SK-N-SH (cell line): ENCODE measurements around the gene DENR. TPM values are rescaled to one million over a fixed set of nuclear protein-coding genes. Genes with fewer than 3 reads are reported as not detected.

Experiments
- CTCF ChIA-PET: fragments of 300-600, 350-600 bp; formaldehyde crosslinking; extraction: SDS; loops from one replicate; lab custom pipeline; 2021; lab: Yijun Ruan, JAX
- POLR2A ChIA-PET: fragments of 350-600 bp; sonication (Branson Sonifier 250); formaldehyde crosslinking; extraction: SDS; loops from one replicate; lab custom pipeline; 2020; ENCODE audit warnings: antibody characterized with exemption, inconsistent platforms; lab: Yijun Ruan, JAX
- DNase-seq: peaks from one replicate; pipeline ENCODE4 v3.0.0; 2012
- H2AFZ ChIP-seq: fragments of 200-600 bp; sonication (generic); 2 replicates; pipeline ENCODE4 v1.8.1; 2016; ENCODE audit warnings: antibody characterized with exemption, mild to moderate bottlenecking, low read depth
- H3F3A ChIP-seq: fragments of 200-600 bp; sonication (generic); replicated peaks from 2 replicates; pipeline ENCODE3; 2016; ENCODE audit warnings: antibody characterized with exemption, mild to moderate bottlenecking; ENCODE audit not compliant: insufficient read depth
- H3K27ac ChIP-seq, 2 experiments: fragments of 200-500 bp in 1 of 2; fragments of 200-600 bp in 1 of 2; sonication (Bioruptor generic) in 1 of 2; sonication (generic), shearing (Covaris generic) in 1 of 2; 2 replicates each; pipeline versions ENCODE4 v1.5.1 to v1.6.1; 2014 to 2016; ENCODE audit warnings: low read depth in 2 of 2, inconsistent platforms in 1 of 2, low read length in 1 of 2, mild to moderate bottlenecking in 1 of 2, mixed read lengths in 1 of 2
- H3K27me3 ChIP-seq: fragments of 200-600 bp; sonication (generic), shearing (Covaris generic); 2 replicates; pipeline ENCODE4 v1.6.1; 2016; ENCODE audit warnings: mixed run types; ENCODE audit not compliant: insufficient read depth
- H3K36me3 ChIP-seq, 2 experiments: fragments of 200-500 bp in 1 of 2; fragments of 200-600 bp in 1 of 2; sonication (Bioruptor generic) in 1 of 2; sonication (generic) in 1 of 2; replicated peaks in 1 of 2; 2 replicates each; pipeline versions ENCODE3 to v1.5.1; 2014 to 2016; ENCODE audit warnings: low read length in 1 of 2, mild to moderate bottlenecking in 1 of 2; ENCODE audit not compliant: insufficient read depth in 2 of 2, control insufficient read depth in 1 of 2
- H3K4me1 ChIP-seq, 2 experiments: fragments of 200-500 bp in 1 of 2; fragments of 200-600 bp in 1 of 2; sonication (Bioruptor generic) in 1 of 2; sonication (generic), shearing (Covaris generic) in 1 of 2; 2 replicates each; pipeline versions ENCODE4 v1.5.1 to v1.6.1; 2014 to 2016; ENCODE audit warnings: low read depth in 1 of 2, low read length in 1 of 2, mixed run types in 1 of 2; ENCODE audit not compliant: insufficient read depth in 2 of 2, control insufficient read depth in 1 of 2
- H3K4me2 ChIP-seq: fragments of 200-600 bp; sonication (generic), shearing (Covaris generic); 2 replicates; pipeline ENCODE4 v1.6.1; 2017; ENCODE audit warnings: mixed run types
- H3K4me3 ChIP-seq, 2 experiments: fragments of 200-500 bp in 1 of 2; fragments of 200-600 bp in 1 of 2; sonication (Bioruptor generic) in 1 of 2; sonication (generic), shearing (Covaris generic) in 1 of 2; 2 replicates each; pipeline versions ENCODE4 v1.5.1 to v1.8.1; 2014 to 2016; ENCODE audit warnings: low read depth in 2 of 2, inconsistent platforms in 1 of 2, low read length in 1 of 2, mild to moderate bottlenecking in 1 of 2, mixed read lengths in 1 of 2, moderate library complexity in 1 of 2
- H3K79me2 ChIP-seq: fragments of 200-600 bp; sonication (generic); 2 replicates; pipeline ENCODE4 v1.8.1; 2017; ENCODE audit warnings: mild to moderate bottlenecking; ENCODE audit not compliant: insufficient read depth
- H3K9ac ChIP-seq: fragments of 200-600 bp; sonication (generic); 2 replicates; pipeline ENCODE4 v1.6.1; 2017; ENCODE audit warnings: mixed run types
- H3K9me2 ChIP-seq: fragments of 200-600 bp; sonication (generic); 2 replicates; pipeline ENCODE4 v1.6.1; 2017; ENCODE audit warnings: mixed run types
- H3K9me3 ChIP-seq: fragments of 200-600 bp; sonication (generic); 2 replicates; pipeline ENCODE4 v1.6.1; 2017; ENCODE audit warnings: mixed run types, mild to moderate bottlenecking, moderate library complexity
- H4K20me1 ChIP-seq: fragments of 200-600 bp; sonication (generic); 2 replicates; pipeline ENCODE4 v1.6.1; 2017; ENCODE audit warnings: mild to moderate bottlenecking, mixed run types; ENCODE audit not compliant: insufficient read depth
- EP300 ChIP-seq, 2 experiments: IDR thresholded peaks; 2 replicates each; pipeline versions ENCODE4 v1.4.0 to v1.6.1; 2012; ENCODE audit warnings: borderline replicate concordance in 1 of 2, low read depth in 1 of 2, low read length in 1 of 2
- EZH2phosphoT487 ChIP-seq: fragments of 200-600 bp; sonication (generic); IDR thresholded peaks from 2 replicates; pipeline ENCODE4 v1.6.1; 2017; ENCODE audit warnings: low read depth, mixed run types, mild to moderate bottlenecking, antibody characterized with exemption, moderate library complexity, borderline replicate concordance
- FOSL2 ChIP-seq: IDR thresholded peaks from 2 replicates; pipeline ENCODE4 v1.4.0; 2012; ENCODE audit warnings: low read depth, mild to moderate bottlenecking, moderate library complexity, borderline replicate concordance
- GATA2 ChIP-seq: sonication (generic); formaldehyde crosslinking; IDR thresholded peaks from 2 replicates; pipeline ENCODE4 v1.5.0; 2020; ENCODE audit warnings: mild to moderate bottlenecking, missing genetic modification reagents
- JUND ChIP-seq: IDR thresholded peaks from 2 replicates; pipeline ENCODE4 v1.4.0; 2012
- MEF2A ChIP-seq: IDR thresholded peaks from 2 replicates; pipeline ENCODE4 v1.4.0; 2012; ENCODE audit warnings: low read depth, borderline replicate concordance
- NFIC ChIP-seq: IDR thresholded peaks from 2 replicates; pipeline ENCODE4 v1.4.0; 2012; ENCODE audit warnings: borderline replicate concordance
- NRF1 ChIP-seq: IDR thresholded peaks from 2 replicates; pipeline ENCODE4 v1.6.1; 2012; ENCODE audit warnings: low read depth, mild to moderate bottlenecking, low read length
- RAD21 ChIP-seq: IDR thresholded peaks from 2 replicates; pipeline ENCODE4 v1.6.1; 2012; ENCODE audit warnings: mild to moderate bottlenecking, low read length
- RCOR1 ChIP-seq: fragments of 150-350 bp; IDR thresholded peaks from 2 replicates; pipeline ENCODE4 v1.6.1; 2017; ENCODE audit warnings: antibody characterized with exemption, low read length
- SMC3 ChIP-seq: IDR thresholded peaks from 2 replicates; pipeline ENCODE4 v1.6.1; 2012; ENCODE audit warnings: low read depth, low read length, improper control_type of control experiment
- TAF1 ChIP-seq: IDR thresholded peaks from 2 replicates; pipeline ENCODE4 v1.6.1; 2012; ENCODE audit warnings: low read depth, mild to moderate bottlenecking, low read length, moderate library complexity, borderline replicate concordance
- TCF12 ChIP-seq: IDR thresholded peaks from 2 replicates; pipeline ENCODE4 v1.4.0; 2012
- TEAD4 ChIP-seq: IDR thresholded peaks from 2 replicates; pipeline ENCODE4 v1.4.0; 2012; ENCODE audit warnings: mild to moderate bottlenecking, borderline replicate concordance; ENCODE audit not compliant: insufficient read depth
- YY1 ChIP-seq: IDR thresholded peaks from 2 replicates; pipeline ENCODE4 v1.4.0; 2012; ENCODE audit warnings: low read depth, mild to moderate bottlenecking
- WGBS: methylation state at CpG from one replicate; pipeline ENCODE4 v1.1.6; 2017; ENCODE audit warnings: low lambda C conversion rate; 5-methylcytosine and 5-hydroxymethylcytosine counted together
- polyA plus RNA-seq, 3 experiments: library from polyadenylated mRNA; depleted of rRNA; stranded (reverse); fragments of >200 nt; gene quantifications; 2 replicates each; pipeline ENCODE4 v1.2.3, GENCODE V29; 2012
- TF ChIP-seq, protein P1 (sequence below): IDR thresholded peaks from 2 replicates; pipeline ENCODE4 v1.4.0; 2012; ENCODE audit warnings: low read depth, borderline replicate concordance
- TF ChIP-seq, protein P2 (sequence below): fragments of 150-350 bp; IDR thresholded peaks from 2 replicates; pipeline ENCODE4 v1.6.1; 2016; ENCODE audit warnings: mild to moderate bottlenecking, low read depth, low read length
- TF ChIP-seq, protein P3 (sequence below): fragments of 150-350 bp; IDR thresholded peaks from 2 replicates; pipeline ENCODE4 v1.6.1; 2017; ENCODE audit warnings: antibody characterized with exemption, low read length, low read depth, borderline replicate concordance

The DENR gene
- polyA plus RNA-seq, 1 of the 3 experiments (the other 2 are of a cell fraction) = 23.2 TPM

DNA sequence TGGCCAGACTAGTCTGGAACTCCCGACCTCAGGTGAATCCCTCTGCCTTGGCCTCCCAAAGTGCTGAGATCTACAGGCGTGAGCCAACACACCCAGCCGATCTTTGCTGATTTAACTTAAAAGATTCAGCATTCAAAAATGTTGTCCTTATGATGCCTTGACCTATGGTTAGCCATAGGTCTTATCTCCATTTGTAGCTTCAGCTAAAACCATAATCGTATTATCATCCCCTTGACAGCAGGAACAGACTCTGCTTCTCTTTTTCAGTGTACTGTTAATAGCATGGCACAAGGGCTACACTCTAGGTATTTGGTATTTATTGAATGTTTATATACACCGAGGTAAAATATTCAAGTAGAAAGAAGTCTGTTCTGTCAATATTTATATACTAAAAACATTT lies 37.0 kb downstream of the DENR start:
- 84% methylated on average over 5 of the region's 5 CpGs for WGBS
- H3K4me3 ChIP-seq = no peak overlapping the region
- POLR2A ChIA-PET = no interaction called here
- H3K9ac ChIP-seq = no peak overlapping the region
- H3K4me1 ChIP-seq = peaks cover 0 to 2% of the 10 kb centered on the region in 2 experiments; a peak in 1 of 4 replicates
- H4K20me1 ChIP-seq = no peaks in the 10 kb centered on the region
- H3K4me2 ChIP-seq = no peak overlapping the region
- no peaks in the 10 kb centered on the region for H3F3A ChIP-seq
- H3K9me2 ChIP-seq = no peaks in the 10 kb centered on the region
- CTCF ChIA-PET = interaction anchor here (0.8 to 3.1 kb wide), 6 partner anchors 19 to 164 kb away, joined by 3 to 16 read pairs (median 4); no protein-coding TSS in a partner anchor
- no peak overlapping the region for H2AFZ ChIP-seq
- H3K27me3 ChIP-seq = no peaks in the 10 kb centered on the region
- H3K36me3 ChIP-seq = no peaks in the 10 kb centered on the region
- no peak overlapping the region for H3K27ac ChIP-seq
- no peaks in the 10 kb centered on the region for H3K79me2 ChIP-seq
- TF ChIP-seq TEAD4 (no peak), GATA2 (no peak), RAD21 (no peak), EZH2phosphoT487 (no peak), SMC3 (no peak), NFIC (no peak), TCF12 (no peak), EP300 (IDR thresholded peaks at IDR 0.05; ENCODE audit: borderline replicate concordance in 1 of 2, low read depth in 1 of 2, low read length in 1 of 2) (no peak), YY1 (no peak), RCOR1 (no peak)
- TF ChIP-seq, protein P1, sequence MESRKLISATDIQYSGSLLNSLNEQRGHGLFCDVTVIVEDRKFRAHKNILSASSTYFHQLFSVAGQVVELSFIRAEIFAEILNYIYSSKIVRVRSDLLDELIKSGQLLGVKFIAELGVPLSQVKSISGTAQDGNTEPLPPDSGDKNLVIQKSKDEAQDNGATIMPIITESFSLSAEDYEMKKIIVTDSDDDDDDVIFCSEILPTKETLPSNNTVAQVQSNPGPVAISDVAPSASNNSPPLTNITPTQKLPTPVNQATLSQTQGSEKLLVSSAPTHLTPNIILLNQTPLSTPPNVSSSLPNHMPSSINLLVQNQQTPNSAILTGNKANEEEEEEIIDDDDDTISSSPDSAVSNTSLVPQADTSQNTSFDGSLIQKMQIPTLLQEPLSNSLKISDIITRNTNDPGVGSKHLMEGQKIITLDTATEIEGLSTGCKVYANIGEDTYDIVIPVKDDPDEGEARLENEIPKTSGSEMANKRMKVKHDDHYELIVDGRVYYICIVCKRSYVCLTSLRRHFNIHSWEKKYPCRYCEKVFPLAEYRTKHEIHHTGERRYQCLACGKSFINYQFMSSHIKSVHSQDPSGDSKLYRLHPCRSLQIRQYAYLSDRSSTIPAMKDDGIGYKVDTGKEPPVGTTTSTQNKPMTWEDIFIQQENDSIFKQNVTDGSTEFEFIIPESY = no peak
- TF ChIP-seq, protein P2, sequence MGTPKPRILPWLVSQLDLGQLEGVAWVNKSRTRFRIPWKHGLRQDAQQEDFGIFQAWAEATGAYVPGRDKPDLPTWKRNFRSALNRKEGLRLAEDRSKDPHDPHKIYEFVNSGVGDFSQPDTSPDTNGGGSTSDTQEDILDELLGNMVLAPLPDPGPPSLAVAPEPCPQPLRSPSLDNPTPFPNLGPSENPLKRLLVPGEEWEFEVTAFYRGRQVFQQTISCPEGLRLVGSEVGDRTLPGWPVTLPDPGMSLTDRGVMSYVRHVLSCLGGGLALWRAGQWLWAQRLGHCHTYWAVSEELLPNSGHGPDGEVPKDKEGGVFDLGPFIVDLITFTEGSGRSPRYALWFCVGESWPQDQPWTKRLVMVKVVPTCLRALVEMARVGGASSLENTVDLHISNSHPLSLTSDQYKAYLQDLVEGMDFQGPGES = no peak
- DNase-seq = no peak
- H3K9me3 ChIP-seq = no peaks in the 10 kb centered on the region

DNA sequence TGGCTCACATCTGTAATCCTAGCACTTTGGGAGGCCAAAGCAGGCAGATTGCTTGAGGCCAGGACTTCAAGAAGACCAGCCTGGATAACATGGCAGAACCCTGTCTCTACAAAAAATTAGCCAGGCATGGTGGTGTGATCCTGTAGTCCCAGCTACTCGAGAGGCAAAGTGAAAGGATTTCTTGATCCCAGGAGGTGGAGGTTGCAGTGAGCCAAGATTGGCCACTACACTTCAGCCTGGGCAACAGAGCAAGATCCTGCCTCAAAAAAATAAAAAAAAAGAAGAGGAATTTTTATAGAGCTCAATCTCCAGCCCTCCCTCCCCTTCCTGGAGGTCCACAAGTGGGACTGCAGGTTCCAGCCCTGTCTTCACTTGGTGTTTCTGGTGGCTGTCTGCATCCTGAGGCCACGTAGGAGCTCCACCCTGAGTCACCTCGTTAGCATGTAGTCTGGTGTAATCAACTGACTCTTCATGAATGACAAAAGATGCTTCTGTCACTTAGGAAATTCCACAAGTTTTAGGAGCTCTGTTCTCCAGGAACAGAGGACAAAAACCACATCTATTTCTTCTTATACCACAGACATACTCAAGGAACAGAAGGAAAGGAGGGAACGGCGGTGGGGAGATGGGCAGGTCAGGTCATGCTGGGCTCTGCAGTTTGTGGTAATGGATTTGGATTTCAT lies 37.9 kb downstream of the DENR start:
- peaks cover 0 to 2% of the 10 kb centered on the region in 2 experiments; a peak in 1 of 4 replicates for H3K4me1 ChIP-seq
- no peak overlapping the region for H3K27ac ChIP-seq
- H4K20me1 ChIP-seq = no peaks in the 10 kb centered on the region
- no peak overlapping the region for H3K4me3 ChIP-seq
- TF ChIP-seq NRF1 = no peak
- no peak for TF ChIP-seq FOSL2
- TF ChIP-seq JUND = no peak
- TF ChIP-seq MEF2A = no peak
- no peak for TF ChIP-seq TAF1
- TF ChIP-seq, protein P3, sequence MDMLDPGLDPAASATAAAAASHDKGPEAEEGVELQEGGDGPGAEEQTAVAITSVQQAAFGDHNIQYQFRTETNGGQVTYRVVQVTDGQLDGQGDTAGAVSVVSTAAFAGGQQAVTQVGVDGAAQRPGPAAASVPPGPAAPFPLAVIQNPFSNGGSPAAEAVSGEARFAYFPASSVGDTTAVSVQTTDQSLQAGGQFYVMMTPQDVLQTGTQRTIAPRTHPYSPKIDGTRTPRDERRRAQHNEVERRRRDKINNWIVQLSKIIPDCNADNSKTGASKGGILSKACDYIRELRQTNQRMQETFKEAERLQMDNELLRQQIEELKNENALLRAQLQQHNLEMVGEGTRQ = no peak
- no peaks in the 10 kb centered on the region for H3F3A ChIP-seq
- no peak overlapping the region for H2AFZ ChIP-seq
- H3K27me3 ChIP-seq = no peaks in the 10 kb centered on the region
- no peak overlapping the region for H3K4me2 ChIP-seq
- no peak for DNase-seq
- ChIA-PET POLR2A (no interaction called here), CTCF (interaction anchor here (0.6 to 4.5 kb wide), 7 partner anchors 10 to 166 kb away, joined by 3 to 54 read pairs (median 5); no protein-coding TSS in a partner anchor)
- H3K9me2 ChIP-seq = no peaks in the 10 kb centered on the region
- H3K79me2 ChIP-seq = no peaks in the 10 kb centered on the region
- H3K9me3 ChIP-seq = no peaks in the 10 kb centered on the region
- H3K36me3 ChIP-seq = no peaks in the 10 kb centered on the region
- WGBS = 62% methylated on average over 5 of the region's 5 CpGs
- H3K9ac ChIP-seq = no peak overlapping the region
